Endothelial cell of umbilical vein (primary cell): Measurements from ENCODE around the gene ACSS1.

Experiments used
- EZH2 ChIP-seq: IDR thresholded peaks from 2 replicates; pipeline ENCODE4 v1.6.1; 2012; ENCODE audit warnings: borderline replicate concordance, low read depth, mild to moderate bottlenecking, moderate library complexity, low read length, inconsistent platforms; ENCODE audit not compliant: severe bottlenecking
- FOS ChIP-seq: IDR thresholded peaks from 2 replicates; pipeline ENCODE4 v1.6.1; 2011; ENCODE audit warnings: mild to moderate bottlenecking, low read length, moderate library complexity, borderline replicate concordance; ENCODE audit not compliant: insufficient read depth
- MYC ChIP-seq: IDR thresholded peaks from one replicate; pipeline ENCODE4 v1.6.1; 2011; ENCODE audit warnings: mild to moderate bottlenecking, low read depth, low read length
- POLR2A ChIP-seq: IDR thresholded peaks from 2 replicates; pipeline ENCODE4 v1.6.1; 2012; ENCODE audit warnings: low read depth, mild to moderate bottlenecking, control low read depth, low read length
- POLR2AphosphoS5 ChIP-seq: IDR thresholded peaks from 2 replicates; pipeline ENCODE4 v1.6.1; 2012; ENCODE audit warnings: low read depth, mild to moderate bottlenecking, control low read depth, low read length, moderate library complexity; ENCODE audit not compliant: insufficient read depth
- TF ChIP-seq, protein P1 (sequence below): IDR thresholded peaks from 2 replicates; pipeline ENCODE4 v1.6.1; 2011; ENCODE audit not compliant: insufficient read depth, insufficient read length
- TF ChIP-seq, protein P2 (sequence below), 2 donors: IDR thresholded peaks; 1 replicate in 1 of 2; 2 replicates in 1 of 2; pipeline ENCODE4 v1.5.1; 2011; ENCODE audit warnings: low read length in 2 of 2, mild to moderate bottlenecking in 2 of 2, moderate library complexity in 2 of 2, control low read depth in 1 of 2, inconsistent platforms in 1 of 2, low read depth in 1 of 2; ENCODE audit not compliant: insufficient read depth in 1 of 2; ENCODE audit errors: extremely low read depth in 1 of 2

GRCh38 chr20:25063981-25064380 is 6.0 kb upstream of the ACSS1 start:
- TF ChIP-seq, protein P1, sequence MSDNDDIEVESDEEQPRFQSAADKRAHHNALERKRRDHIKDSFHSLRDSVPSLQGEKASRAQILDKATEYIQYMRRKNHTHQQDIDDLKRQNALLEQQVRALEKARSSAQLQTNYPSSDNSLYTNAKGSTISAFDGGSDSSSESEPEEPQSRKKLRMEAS = no peak
- TF ChIP-seq POLR2A (no peak), EZH2 (no peak), MYC (no peak), POLR2AphosphoS5 (no peak), FOS (no peak)
- TF ChIP-seq, protein P2, sequence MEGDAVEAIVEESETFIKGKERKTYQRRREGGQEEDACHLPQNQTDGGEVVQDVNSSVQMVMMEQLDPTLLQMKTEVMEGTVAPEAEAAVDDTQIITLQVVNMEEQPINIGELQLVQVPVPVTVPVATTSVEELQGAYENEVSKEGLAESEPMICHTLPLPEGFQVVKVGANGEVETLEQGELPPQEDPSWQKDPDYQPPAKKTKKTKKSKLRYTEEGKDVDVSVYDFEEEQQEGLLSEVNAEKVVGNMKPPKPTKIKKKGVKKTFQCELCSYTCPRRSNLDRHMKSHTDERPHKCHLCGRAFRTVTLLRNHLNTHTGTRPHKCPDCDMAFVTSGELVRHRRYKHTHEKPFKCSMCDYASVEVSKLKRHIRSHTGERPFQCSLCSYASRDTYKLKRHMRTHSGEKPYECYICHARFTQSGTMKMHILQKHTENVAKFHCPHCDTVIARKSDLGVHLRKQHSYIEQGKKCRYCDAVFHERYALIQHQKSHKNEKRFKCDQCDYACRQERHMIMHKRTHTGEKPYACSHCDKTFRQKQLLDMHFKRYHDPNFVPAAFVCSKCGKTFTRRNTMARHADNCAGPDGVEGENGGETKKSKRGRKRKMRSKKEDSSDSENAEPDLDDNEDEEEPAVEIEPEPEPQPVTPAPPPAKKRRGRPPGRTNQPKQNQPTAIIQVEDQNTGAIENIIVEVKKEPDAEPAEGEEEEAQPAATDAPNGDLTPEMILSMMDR (IDR thresholded peaks at IDR 0.05; ENCODE audit: extremely low read depth in 1 of 2, insufficient read depth in 1 of 2, low read depth in 1 of 2, low read length in 2 of 2) = no peak
